Erythroblast (primary cell): ENCODE results near the gene PIP5K1C.

ENCODE experiments used
- GATA1 ChIP-seq: IDR thresholded peaks from 2 replicates; pipeline ENCODE4 v1.6.1; 2011; ENCODE audit warnings: low read depth, mild to moderate bottlenecking, control low read depth, low read length, moderate library complexity
- POLR2A ChIP-seq: IDR thresholded peaks from 2 replicates; pipeline ENCODE4 v1.6.1; 2011; ENCODE audit warnings: mild to moderate bottlenecking, low read length

DNA sequence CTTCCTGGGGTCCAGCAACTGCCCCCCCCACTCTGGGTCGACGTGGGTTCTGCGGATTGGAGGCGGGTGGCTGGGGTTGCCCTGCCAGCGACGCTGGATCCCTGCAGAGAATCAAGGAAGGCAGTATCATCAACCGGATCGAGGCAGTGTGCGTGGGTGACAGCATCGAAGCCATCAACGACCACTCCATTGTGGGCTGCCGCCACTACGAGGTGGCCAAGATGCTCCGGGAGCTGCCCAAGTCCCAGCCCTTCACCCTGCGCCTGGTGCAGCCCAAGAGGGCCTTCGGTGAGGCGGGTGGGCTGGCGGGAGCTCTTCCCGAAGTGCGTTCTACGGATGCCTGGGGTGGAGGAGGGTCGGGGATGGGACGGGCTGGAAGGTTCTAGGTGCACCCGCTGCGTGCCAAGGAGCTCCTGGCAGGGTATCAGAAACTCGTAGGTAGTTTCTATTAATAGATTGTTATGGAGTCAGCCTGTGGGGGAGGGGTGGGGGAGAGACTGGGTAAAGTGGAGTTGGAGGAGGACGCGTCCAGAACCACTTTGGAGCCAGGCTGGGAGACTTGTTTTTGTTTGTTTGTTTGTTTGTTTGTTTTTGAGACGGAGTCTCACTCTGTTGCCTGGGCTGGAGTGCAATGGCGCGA is 113.4 kb downstream of the PIP5K1C start:
- TF ChIP-seq POLR2A: no peak
- TF ChIP-seq GATA1: no peak
